Measurements from ENCODE around the gene DEAF1.

DEAF1 gene

GRCh38 chr11:612201-612960 lies 82.6 kb downstream of the DEAF1 start:
- peaks cover 5 to 63% (median 48%) of the 10 kb centered on the region in 4 experiments for H3K36me3 ChIP-seq (ENCODE audit: control insufficient read depth in 4 of 4, insufficient read depth in 4 of 4, low read length in 3 of 4)
- WGBS (ENCODE audit: insufficient coverage): 96% methylated on average over 18 of the region's 27 CpGs
- peak overlapping the region in 1 of 2 experiments; percentile 49 for H3K27ac ChIP-seq (ENCODE audit: insufficient read depth in 1 of 2, low read depth in 1 of 2, low read length in 2 of 2, poor library complexity in 1 of 2, severe bottlenecking in 2 of 2)
- no peak overlapping the region for H3K4me3 ChIP-seq (ENCODE audit: control insufficient read depth in 1 of 7, extremely low read depth in 1 of 7, insufficient read depth in 4 of 7, low read depth in 2 of 7, low read length in 6 of 7)
- ChIA-PET CTCF (interaction anchor here (0.7 to 2.1 kb wide), 5 partner anchors 16 to 56 kb away, joined by 3 to 8 read pairs (median 5); no protein-coding TSS in a partner anchor), POLR2A (interaction anchor here (1.0 kb wide), 1 partner anchor 25 kb away, joined by 3 read pairs; no protein-coding TSS in a partner anchor)
- H3K4me1 ChIP-seq (ENCODE audit: control extremely low read depth in 1 of 4, control insufficient read depth in 4 of 4, insufficient read depth in 4 of 4, low read length in 3 of 4): peaks cover 0 to 31% (median 23%) of the 10 kb centered on the region in 4 experiments
- no peaks in the 10 kb centered on the region for H3K27me3 ChIP-seq (replicated peaks in 2 of 5; ENCODE audit: control insufficient read depth in 4 of 5, insufficient read depth in 5 of 5, low read length in 4 of 5)
- no peaks in the 10 kb centered on the region for H3K9me3 ChIP-seq (ENCODE audit: control extremely low read depth in 1 of 5, control insufficient read depth in 4 of 5, insufficient read depth in 2 of 5, low read depth in 1 of 5, low read length in 4 of 5)
- peak; percentile 39 to 60 (median 50) for DNase-seq

DNA sequence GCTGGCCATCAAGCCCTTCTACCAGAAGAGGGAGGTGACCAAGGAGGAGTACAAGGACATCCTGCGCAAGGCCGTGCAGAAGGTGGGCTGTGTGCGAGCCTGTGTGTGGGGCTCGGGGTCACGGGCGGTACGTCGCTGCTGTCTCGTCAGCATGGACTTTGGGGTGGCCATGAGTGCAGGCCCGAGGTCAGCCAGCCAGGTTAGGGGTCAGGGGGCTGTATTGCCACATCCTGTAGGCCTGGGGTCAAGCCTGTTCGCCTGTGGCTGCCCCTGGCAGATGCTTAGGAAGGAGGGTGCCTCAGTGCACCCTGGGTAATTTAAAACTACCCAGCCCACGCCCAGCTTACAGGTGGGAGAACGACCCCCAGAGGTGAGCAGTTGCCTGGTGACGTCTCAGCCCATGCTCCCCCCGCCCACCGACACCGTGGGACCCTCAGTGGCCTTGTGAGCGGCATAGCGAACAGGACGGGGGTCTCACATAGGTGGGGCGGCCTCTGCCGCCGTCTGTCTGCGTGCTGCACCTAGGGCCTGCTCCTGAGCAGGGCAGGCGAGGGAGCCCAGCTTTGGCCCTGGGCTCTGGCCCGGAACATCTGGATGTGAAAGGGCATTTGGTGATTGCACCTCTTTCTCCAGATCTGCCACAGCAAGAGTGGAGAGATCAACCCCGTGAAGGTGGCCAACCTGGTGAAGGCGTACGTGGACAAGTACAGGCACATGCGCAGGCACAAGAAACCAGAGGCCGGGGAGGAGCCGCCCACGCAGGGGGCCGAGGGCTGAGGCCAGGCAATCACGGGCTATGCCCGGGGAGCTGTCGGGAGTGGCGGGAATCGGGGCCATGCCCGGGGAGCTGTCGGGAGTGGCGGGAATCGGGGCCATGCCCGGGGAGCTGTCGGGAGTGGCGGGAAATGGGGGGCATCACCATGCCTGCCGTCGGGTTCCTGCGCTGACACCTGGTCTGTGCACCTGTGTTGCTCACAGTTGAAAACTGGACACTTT lies 83.7 kb downstream of the DEAF1 start:
- 96% methylated on average over 36 of the region's 49 CpGs for WGBS (ENCODE audit: insufficient coverage)
- Histone ChIP-seq H3K4me3 (ENCODE audit: control insufficient read depth in 1 of 7, extremely low read depth in 1 of 7, insufficient read depth in 4 of 7, low read depth in 2 of 7, low read length in 6 of 7) (no peak overlapping the region), H3K9me3 (ENCODE audit: control extremely low read depth in 1 of 5, control insufficient read depth in 4 of 5, insufficient read depth in 2 of 5, low read depth in 1 of 5, low read length in 4 of 5) (no peaks in the 10 kb centered on the region), H3K36me3 (ENCODE audit: control insufficient read depth in 4 of 4, insufficient read depth in 4 of 4, low read length in 3 of 4) (peaks cover 5 to 74% (median 58%) of the 10 kb centered on the region in 4 experiments), H3K27ac (ENCODE audit: insufficient read depth in 1 of 2, low read depth in 1 of 2, low read length in 2 of 2, poor library complexity in 1 of 2, severe bottlenecking in 2 of 2) (no peak overlapping the region), H3K27me3 (replicated peaks in 2 of 5; ENCODE audit: control insufficient read depth in 4 of 5, insufficient read depth in 5 of 5, low read length in 4 of 5) (no peaks in the 10 kb centered on the region), H3K4me1 (ENCODE audit: control extremely low read depth in 1 of 4, control insufficient read depth in 4 of 4, insufficient read depth in 4 of 4, low read length in 3 of 4) (peaks cover 0 to 21% (median 13%) of the 10 kb centered on the region in 4 experiments)
- no peak for DNase-seq
- ChIA-PET POLR2A (interaction anchor here (0.6 to 0.9 kb wide), 2 partner anchors 10 to 22 kb away, joined by 7 to 10 read pairs; no protein-coding TSS in a partner anchor), CTCF (interaction anchor here (1.0 to 2.1 kb wide), 4 partner anchors 15 to 55 kb away, joined by 3 to 8 read pairs (median 5); no protein-coding TSS in a partner anchor)

DNA sequence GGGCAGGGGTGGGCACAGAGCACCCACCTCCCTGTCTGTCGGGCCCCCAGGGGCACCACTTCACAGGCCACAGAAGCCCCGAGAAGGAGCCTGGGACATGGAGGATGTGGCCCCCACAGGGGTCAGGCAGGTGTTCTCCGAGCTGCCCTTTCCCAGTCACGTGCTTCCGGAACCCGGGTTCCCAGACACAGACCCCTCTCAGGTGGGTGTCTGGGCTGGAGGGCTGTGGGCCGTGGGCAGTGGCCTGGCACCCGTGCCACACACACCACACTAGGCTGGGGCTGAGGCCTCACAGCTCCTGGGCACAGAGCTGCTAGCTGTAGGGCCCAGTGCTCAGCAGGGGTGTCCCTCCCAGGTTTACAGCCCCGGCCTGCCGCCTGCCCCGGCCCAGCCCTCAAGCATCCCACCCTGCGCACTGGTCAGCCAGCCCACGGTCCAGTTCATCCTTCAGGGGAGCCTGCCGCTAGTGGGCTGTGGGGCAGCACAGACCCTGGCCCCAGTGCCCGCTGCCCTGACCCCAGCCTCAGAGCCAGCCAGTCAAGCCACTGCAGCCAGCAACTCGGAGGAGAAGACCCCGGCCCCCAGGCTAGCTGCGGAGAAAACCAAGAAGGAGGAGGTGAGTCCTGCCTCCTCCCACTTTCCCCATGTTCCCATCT lies 84.7 kb downstream of the DEAF1 start:
- no peak for DNase-seq
- POLR2A ChIA-PET: interaction anchor here (0.9 kb wide), 1 partner anchor 9 kb away, joined by 7 read pairs; no protein-coding TSS in a partner anchor

GRCh38 chr11:609341-609811 lies 85.6 kb downstream of the DEAF1 start:
- POLR2A ChIA-PET: no interaction called here
- Histone ChIP-seq H3K4me1 (ENCODE audit: control extremely low read depth in 1 of 4, control insufficient read depth in 4 of 4, insufficient read depth in 4 of 4, low read length in 3 of 4) (peaks cover 0 to 4% (median under 1%) of the 10 kb centered on the region in 4 experiments), H3K27me3 (replicated peaks in 2 of 5; ENCODE audit: control insufficient read depth in 4 of 5, insufficient read depth in 5 of 5, low read length in 4 of 5) (no peaks in the 10 kb centered on the region), H3K9me3 (ENCODE audit: control extremely low read depth in 1 of 5, control insufficient read depth in 4 of 5, insufficient read depth in 2 of 5, low read depth in 1 of 5, low read length in 4 of 5) (no peaks in the 10 kb centered on the region), H3K36me3 (ENCODE audit: control insufficient read depth in 4 of 4, insufficient read depth in 4 of 4, low read length in 3 of 4) (peaks cover 12 to 90% (median 75%) of the 10 kb centered on the region in 4 experiments), H3K27ac (ENCODE audit: insufficient read depth in 1 of 2, low read depth in 1 of 2, low read length in 2 of 2, poor library complexity in 1 of 2, severe bottlenecking in 2 of 2) (no peak overlapping the region), H3K4me3 (ENCODE audit: control insufficient read depth in 1 of 7, extremely low read depth in 1 of 7, insufficient read depth in 4 of 7, low read depth in 2 of 7, low read length in 6 of 7) (no peak overlapping the region)
- 94% methylated on average over 24 of the region's 28 CpGs for WGBS (ENCODE audit: insufficient coverage)
- no peak for DNase-seq
- CTCF ChIA-PET: interaction anchor here (1.0 kb wide), 1 partner anchor 54 kb away, joined by 3 read pairs; no protein-coding TSS in a partner anchor

More for the DNA sequence above, 84.7 kb downstream of the DEAF1 start:
- Histone ChIP-seq H3K27ac (ENCODE audit: insufficient read depth in 1 of 2, low read depth in 1 of 2, low read length in 2 of 2, poor library complexity in 1 of 2, severe bottlenecking in 2 of 2) (no peak overlapping the region), H3K27me3 (replicated peaks in 2 of 5; ENCODE audit: control insufficient read depth in 4 of 5, insufficient read depth in 5 of 5, low read length in 4 of 5) (no peaks in the 10 kb centered on the region), H3K9me3 (ENCODE audit: control extremely low read depth in 1 of 5, control insufficient read depth in 4 of 5, insufficient read depth in 2 of 5, low read depth in 1 of 5, low read length in 4 of 5) (no peaks in the 10 kb centered on the region), H3K4me3 (ENCODE audit: control insufficient read depth in 1 of 7, extremely low read depth in 1 of 7, insufficient read depth in 4 of 7, low read depth in 2 of 7, low read length in 6 of 7) (no peak overlapping the region), H3K36me3 (ENCODE audit: control insufficient read depth in 4 of 4, insufficient read depth in 4 of 4, low read length in 3 of 4) (peaks cover 7 to 84% (median 68%) of the 10 kb centered on the region in 4 experiments), H3K4me1 (ENCODE audit: control extremely low read depth in 1 of 4, control insufficient read depth in 4 of 4, insufficient read depth in 4 of 4, low read length in 3 of 4) (peaks cover 0 to 13% (median 10%) of the 10 kb centered on the region in 4 experiments)
- WGBS (ENCODE audit: insufficient coverage): 99% methylated on average over 14 of the region's 18 CpGs
- CTCF ChIA-PET: interaction anchor here (1.0 kb wide), 1 partner anchor 55 kb away, joined by 3 read pairs; no protein-coding TSS in a partner anchor

DNA sequence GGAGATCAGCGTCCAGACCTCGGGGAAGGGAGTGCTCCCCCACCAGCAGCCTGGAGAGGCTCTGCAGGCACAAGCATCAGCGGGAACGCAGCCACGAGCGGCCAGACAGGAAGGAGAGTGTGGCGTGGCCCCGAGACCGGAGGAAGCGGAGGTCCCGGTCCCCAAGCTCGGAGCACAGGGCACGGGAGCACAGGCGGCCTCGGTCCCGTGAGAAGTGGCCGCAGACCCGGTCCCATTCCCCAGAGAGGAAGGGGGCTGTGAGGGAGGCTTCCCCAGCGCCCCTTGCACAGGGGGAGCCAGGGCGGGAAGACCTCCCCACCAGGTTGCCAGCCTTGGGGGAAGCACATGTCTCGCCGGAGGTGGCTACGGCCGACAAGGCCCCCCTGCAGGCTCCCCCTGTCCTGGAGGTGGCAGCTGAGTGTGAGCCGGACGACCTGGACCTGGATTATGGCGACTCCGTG lies 86.2 kb downstream of the DEAF1 start:
- 92% methylated on average over 26 of the region's 28 CpGs for WGBS (ENCODE audit: insufficient coverage)
- H3K4me3 ChIP-seq (ENCODE audit: control insufficient read depth in 1 of 7, extremely low read depth in 1 of 7, insufficient read depth in 4 of 7, low read depth in 2 of 7, low read length in 6 of 7): no peak overlapping the region
- H3K27ac ChIP-seq (ENCODE audit: insufficient read depth in 1 of 2, low read depth in 1 of 2, low read length in 2 of 2, poor library complexity in 1 of 2, severe bottlenecking in 2 of 2): no peak overlapping the region
- peaks cover 14 to 93% (median 77%) of the 10 kb centered on the region in 4 experiments for H3K36me3 ChIP-seq (ENCODE audit: control insufficient read depth in 4 of 4, insufficient read depth in 4 of 4, low read length in 3 of 4)
- no peaks in the 10 kb centered on the region for H3K27me3 ChIP-seq (replicated peaks in 2 of 5; ENCODE audit: control insufficient read depth in 4 of 5, insufficient read depth in 5 of 5, low read length in 4 of 5)
- H3K4me1 ChIP-seq (ENCODE audit: control extremely low read depth in 1 of 4, control insufficient read depth in 4 of 4, insufficient read depth in 4 of 4, low read length in 3 of 4): no peaks in the 10 kb centered on the region
- CTCF ChIA-PET: interaction anchor here (1.0 kb wide), 1 partner anchor 17 kb away, joined by 3 read pairs; no protein-coding TSS in a partner anchor
- no peaks in the 10 kb centered on the region for H3K9me3 ChIP-seq (ENCODE audit: control extremely low read depth in 1 of 5, control insufficient read depth in 4 of 5, insufficient read depth in 2 of 5, low read depth in 1 of 5, low read length in 4 of 5)
- no peak for DNase-seq
- POLR2A ChIA-PET: no interaction called here

- Histone ChIP-seq H3K36me3 (ENCODE audit: control insufficient read depth in 4 of 4, insufficient read depth in 4 of 4, low read length in 3 of 4) (peaks cover 14 to 95% (median 82%) of the 10 kb centered on the region in 4 experiments), H3K27ac (ENCODE audit: insufficient read depth in 1 of 2, low read depth in 1 of 2, low read length in 2 of 2, poor library complexity in 1 of 2, severe bottlenecking in 2 of 2) (no peak overlapping the region), H3K4me1 (ENCODE audit: control extremely low read depth in 1 of 4, control insufficient read depth in 4 of 4, insufficient read depth in 4 of 4, low read length in 3 of 4) (no peaks in the 10 kb centered on the region), H3K4me3 (ENCODE audit: control insufficient read depth in 1 of 7, extremely low read depth in 1 of 7, insufficient read depth in 4 of 7, low read depth in 2 of 7, low read length in 6 of 7) (no peak overlapping the region), H3K27me3 (replicated peaks in 2 of 5; ENCODE audit: control insufficient read depth in 4 of 5, insufficient read depth in 5 of 5, low read length in 4 of 5) (no peaks in the 10 kb centered on the region), H3K9me3 (ENCODE audit: control extremely low read depth in 1 of 5, control insufficient read depth in 4 of 5, insufficient read depth in 2 of 5, low read depth in 1 of 5, low read length in 4 of 5) (no peaks in the 10 kb centered on the region)
- DNase-seq: no peak
- CTCF ChIA-PET: interaction anchor here (1.0 kb wide), 1 partner anchor 16 kb away, joined by 3 read pairs; no protein-coding TSS in a partner anchor
- POLR2A ChIA-PET: no interaction called here
- 96% methylated on average over 44 of the region's 45 CpGs for WGBS (ENCODE audit: insufficient coverage)
Observed at GRCh38 chr11:607971-608659, 86.9 kb downstream of the DEAF1 start.
